Measurements from ENCODE around the gene YWHAG. TPM values are rescaled to one million over a fixed set of nuclear protein-coding genes. Genes with fewer than 3 reads are reported as not detected.

Gene YWHAG
- total RNA-seq, 1 donor from 2014 or later: 132 TPM

GRCh38 chr7:76346778-76347177 is 12.0 kb downstream of the YWHAG start:
- Mint-ChIP-seq H3K36me3 (ENCODE audit: insufficient read depth) (peaks cover 57% of the 10 kb centered on the region), H3K27ac (peak overlapping the region; percentile 66), H3K4me3 (ENCODE audit: low read depth) (no peak overlapping the region), H3K4me1 (ENCODE audit: low read depth) (peaks cover 10% of the 10 kb centered on the region), H3K27me3 (no peaks in the 10 kb centered on the region), H3K9me3 (ENCODE audit: low read depth) (peaks cover under 1% of the 10 kb centered on the region)
- no peak for TF ChIP-seq CTCF (IDR thresholded peaks at IDR 0.05; ENCODE audit: unreplicated experiment)
- no peak for DNase-seq (ENCODE audit: low spot score, unreplicated experiment)

GRCh38 chr7:76346097-76346496 is 12.7 kb downstream of the YWHAG start:
- Mint-ChIP-seq H3K36me3 (ENCODE audit: insufficient read depth) (peaks cover 53% of the 10 kb centered on the region), H3K27me3 (no peaks in the 10 kb centered on the region), H3K27ac (no peak overlapping the region), H3K4me1 (ENCODE audit: low read depth) (peaks cover 10% of the 10 kb centered on the region), H3K4me3 (ENCODE audit: low read depth) (no peak overlapping the region), H3K9me3 (ENCODE audit: low read depth) (no peaks in the 10 kb centered on the region)
- TF ChIP-seq CTCF (IDR thresholded peaks at IDR 0.05; ENCODE audit: unreplicated experiment): no peak
- no peak for DNase-seq (ENCODE audit: low spot score, unreplicated experiment)

GRCh38 chr7:76343931-76344321 is 14.9 kb downstream of the YWHAG start:
- H3K9me3 Mint-ChIP-seq (ENCODE audit: low read depth): no peaks in the 10 kb centered on the region
- peaks cover 10% of the 10 kb centered on the region for H3K4me1 Mint-ChIP-seq (ENCODE audit: low read depth)
- DNase-seq (ENCODE audit: low spot score, unreplicated experiment): no peak
- H3K4me3 Mint-ChIP-seq (ENCODE audit: low read depth): no peak overlapping the region
- H3K36me3 Mint-ChIP-seq (ENCODE audit: insufficient read depth): peaks cover 51% of the 10 kb centered on the region
- no peak overlapping the region for H3K27ac Mint-ChIP-seq
- no peak for TF ChIP-seq CTCF (IDR thresholded peaks at IDR 0.05; ENCODE audit: unreplicated experiment)
- no peaks in the 10 kb centered on the region for H3K27me3 Mint-ChIP-seq

- no peak for TF ChIP-seq CTCF (IDR thresholded peaks at IDR 0.05; ENCODE audit: unreplicated experiment)
- Mint-ChIP-seq H3K4me3 (ENCODE audit: low read depth) (no peak overlapping the region), H3K27ac (no peak overlapping the region), H3K27me3 (no peaks in the 10 kb centered on the region), H3K4me1 (ENCODE audit: low read depth) (peaks cover 11% of the 10 kb centered on the region), H3K36me3 (ENCODE audit: insufficient read depth) (peaks cover 52% of the 10 kb centered on the region), H3K9me3 (ENCODE audit: low read depth) (no peaks in the 10 kb centered on the region)
- DNase-seq (ENCODE audit: low spot score, unreplicated experiment): no peak
Measured at GRCh38 chr7:76343294-76343930, 15.4 kb downstream of the YWHAG start.

GRCh38 chr7:76342222-76342621 is 16.6 kb downstream of the YWHAG start:
- no peaks in the 10 kb centered on the region for H3K9me3 Mint-ChIP-seq (ENCODE audit: low read depth)
- H3K36me3 Mint-ChIP-seq (ENCODE audit: insufficient read depth): peaks cover 47% of the 10 kb centered on the region
- no peaks in the 10 kb centered on the region for H3K27me3 Mint-ChIP-seq
- DNase-seq (ENCODE audit: low spot score, unreplicated experiment): no peak
- H3K4me3 Mint-ChIP-seq (ENCODE audit: low read depth): no peak overlapping the region
- peak overlapping the region; percentile 40 for H3K27ac Mint-ChIP-seq
- TF ChIP-seq CTCF (IDR thresholded peaks at IDR 0.05; ENCODE audit: unreplicated experiment): no peak
- peaks cover 11% of the 10 kb centered on the region for H3K4me1 Mint-ChIP-seq (ENCODE audit: low read depth)

Measured in progenitor cell of endocrine pancreas (in vitro differentiated cells).